Stimulated activated CD8-positive, alpha-beta memory T cell treated with anti-CD3 and anti-CD28 coated beads, Interleukin-12 subunit alpha, Interleukin-12 subunit beta, amount 100 ng/mL, for 24 hours (primary cell): Measurements from ENCODE around the gene SLC51A.
"Not testable (repeated sequence)": the region's sequence is repeated elsewhere in the genome, so short reads cannot be mapped to it uniquely, and the experiment has no call there.

Source experiments
- DNase-seq: peaks from one replicate; pipeline ENCODE4 v3.0.0-alpha.2; 2020; ENCODE audit errors: extremely low read depth

The SLC51A gene

GRCh38 chr3:196216089-196216564, at the start of gene SLC51A:
Gene SLC51A, plus strand, starts transcription at chr3:196216534. Its CDS starts 179 bp downstream, at chr3:196216713.
- DNase-seq = no peak

- no peak for DNase-seq
Measured at GRCh38 chr3:196166741-196167140, 49.6 kb upstream of the SLC51A start.

GRCh38 chr3:196168808-196169391, 47.4 kb upstream of the SLC51A start:
- DNase-seq = no peak

DNA sequence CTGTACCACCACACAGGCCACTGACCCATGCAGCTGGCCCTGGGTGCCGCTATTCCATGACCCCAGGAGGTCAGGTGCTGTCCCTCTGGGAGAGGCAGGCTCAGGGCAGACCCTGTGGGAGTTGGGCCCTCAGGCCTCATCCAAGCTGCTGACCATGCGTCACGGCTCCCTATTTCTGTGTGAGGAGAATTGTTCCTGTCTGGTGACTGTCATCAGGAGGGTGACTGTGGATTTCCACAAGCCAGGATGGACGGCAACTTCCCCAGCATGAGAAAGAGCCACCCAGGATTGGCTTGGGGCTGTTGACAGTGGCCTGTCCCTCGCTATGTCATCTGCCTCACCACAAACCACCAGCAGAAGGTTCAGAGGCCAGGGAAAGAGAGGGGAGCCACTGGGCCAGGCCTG, 46.5 kb upstream of the SLC51A start:
- DNase-seq = no peak

GRCh38 chr3:196170296-196170695, 46.0 kb upstream of the SLC51A start:
- DNase-seq = not testable (repeated sequence)

GRCh38 chr3:196174652-196175051, 41.7 kb upstream of the SLC51A start:
- no peak for DNase-seq

DNA sequence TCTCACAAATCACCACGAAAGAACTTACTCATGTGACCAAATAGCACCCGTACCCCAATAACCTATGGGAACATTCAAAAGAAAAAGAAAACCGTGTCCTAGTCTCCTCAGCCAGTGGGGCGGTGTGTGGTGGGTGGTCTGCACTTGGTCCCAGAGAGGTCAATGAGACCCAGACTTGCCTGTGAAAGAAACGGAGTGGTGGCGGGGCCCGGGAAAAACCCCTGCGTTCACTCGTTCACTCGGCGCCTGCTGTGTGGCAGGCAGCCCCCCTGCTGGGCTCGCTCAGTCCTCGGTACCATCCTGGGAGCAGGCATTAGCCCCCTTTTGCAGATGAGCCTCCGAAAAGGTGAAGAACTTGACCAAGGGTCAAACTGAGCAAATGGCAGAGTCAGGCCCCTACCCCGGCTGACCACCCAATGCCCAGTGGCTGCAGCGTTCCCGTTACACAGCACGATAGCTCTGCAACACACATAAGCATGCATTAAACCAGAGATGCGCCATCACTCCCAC, 41.2 kb upstream of the SLC51A start:
- DNase-seq = no peak

DNA sequence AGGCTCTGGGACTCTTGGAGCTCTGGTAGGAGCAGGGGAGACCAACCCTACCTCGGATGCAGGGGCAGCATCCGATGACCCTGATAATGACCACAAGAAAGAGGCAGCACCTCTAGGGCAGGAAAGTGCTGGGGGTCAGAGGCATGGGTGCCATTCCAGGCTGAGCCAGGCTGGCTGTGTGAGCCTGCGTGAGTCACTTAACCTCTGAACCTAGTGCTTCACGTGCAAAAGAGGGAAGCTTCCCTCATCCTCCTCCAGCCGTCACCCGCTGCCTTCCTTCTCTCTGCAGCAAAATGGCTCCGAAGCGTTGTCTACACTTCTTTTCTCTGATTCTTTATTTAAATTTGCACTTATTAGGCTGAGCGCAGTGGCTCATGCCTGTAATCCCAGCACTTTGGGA, 40.6 kb upstream of the SLC51A start:
- DNase-seq = no peak

DNA sequence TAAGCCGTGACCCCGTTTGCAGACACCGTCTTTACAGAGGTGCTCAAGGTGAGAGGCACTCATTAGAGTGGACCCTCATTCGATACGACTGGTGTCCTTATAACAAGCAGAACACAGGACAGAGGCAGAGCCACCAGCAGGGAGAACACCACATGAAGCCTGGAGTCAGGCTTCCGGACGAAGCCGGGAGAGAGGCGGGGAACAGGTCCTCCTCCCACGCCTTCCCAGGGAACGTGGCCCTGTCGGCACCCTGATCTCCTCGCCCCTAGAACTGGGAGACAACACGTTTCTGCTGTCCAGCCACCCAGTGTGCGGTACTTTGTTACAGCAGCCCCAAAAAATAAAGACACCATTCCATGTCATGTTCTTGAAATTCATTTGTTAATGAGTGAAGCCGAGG, 38.8 kb upstream of the SLC51A start:
- DNase-seq = no peak

DNA sequence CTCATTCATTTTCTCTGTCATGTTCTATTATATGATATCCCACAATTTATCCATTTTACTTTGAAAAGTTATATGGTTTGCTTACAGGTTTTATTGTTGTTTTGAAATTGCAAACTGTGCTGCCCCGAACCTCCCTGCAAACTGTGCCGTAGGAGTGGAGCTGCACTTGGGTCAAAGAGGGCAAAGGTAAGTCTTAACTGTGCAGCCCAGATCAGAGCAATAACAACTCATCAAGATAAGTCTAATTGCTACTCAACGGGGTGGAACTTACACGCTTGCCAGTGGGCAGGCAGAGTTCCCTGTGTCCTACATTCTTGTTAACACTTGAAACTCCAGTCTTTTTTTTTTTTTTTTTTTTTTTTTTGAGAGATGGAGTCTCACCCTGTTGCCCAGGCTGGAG, 38.4 kb upstream of the SLC51A start:
- no peak for DNase-seq

- DNase-seq = no peak
Measured at GRCh38 chr3:196178993-196179379, 37.3 kb upstream of the SLC51A start.

DNA sequence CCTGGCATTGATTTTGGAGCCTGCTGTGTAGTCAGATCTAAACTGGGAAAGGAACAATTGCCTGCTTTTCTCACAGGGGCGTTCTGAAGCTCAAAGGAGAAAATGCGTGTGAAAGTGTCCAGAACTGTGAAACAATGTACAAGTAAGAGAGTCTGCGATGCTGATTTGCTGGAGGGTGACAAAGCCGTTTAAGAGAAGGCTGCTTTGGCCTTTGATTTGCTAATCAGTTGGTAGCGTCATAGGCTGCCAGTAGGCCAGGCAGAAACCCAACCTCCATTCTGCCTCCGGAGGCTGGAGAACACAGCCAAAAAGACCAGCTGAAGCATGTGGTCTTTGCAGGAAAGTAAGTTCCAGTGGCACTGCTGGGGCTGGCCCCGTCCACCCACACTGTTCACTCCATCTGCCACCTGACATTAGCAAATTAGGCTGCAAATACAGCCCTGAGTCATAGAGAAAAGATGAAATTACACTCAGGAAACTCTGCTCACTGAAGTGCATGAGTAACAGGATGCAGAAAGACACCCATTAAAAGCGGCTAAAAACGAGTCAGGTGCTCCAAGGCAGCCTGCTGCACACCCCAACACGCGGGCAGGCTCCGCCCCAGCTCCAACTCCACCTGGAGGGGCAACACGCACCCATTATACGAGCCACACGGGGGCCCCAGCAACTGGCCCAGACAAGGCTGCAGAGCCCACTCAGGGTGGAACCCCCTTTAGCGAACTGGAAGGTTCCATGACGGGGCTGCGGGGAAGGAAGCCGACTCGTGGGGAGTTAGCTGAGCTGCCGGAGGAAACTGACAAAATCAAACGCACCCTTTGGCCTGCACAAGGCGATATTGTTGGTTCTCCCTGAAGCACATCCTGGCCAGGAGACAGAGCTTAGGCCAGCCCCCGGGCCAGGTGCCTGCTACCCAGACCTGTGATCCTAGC, 36.7 kb upstream of the SLC51A start:
- DNase-seq = peak; percentile 68

DNA sequence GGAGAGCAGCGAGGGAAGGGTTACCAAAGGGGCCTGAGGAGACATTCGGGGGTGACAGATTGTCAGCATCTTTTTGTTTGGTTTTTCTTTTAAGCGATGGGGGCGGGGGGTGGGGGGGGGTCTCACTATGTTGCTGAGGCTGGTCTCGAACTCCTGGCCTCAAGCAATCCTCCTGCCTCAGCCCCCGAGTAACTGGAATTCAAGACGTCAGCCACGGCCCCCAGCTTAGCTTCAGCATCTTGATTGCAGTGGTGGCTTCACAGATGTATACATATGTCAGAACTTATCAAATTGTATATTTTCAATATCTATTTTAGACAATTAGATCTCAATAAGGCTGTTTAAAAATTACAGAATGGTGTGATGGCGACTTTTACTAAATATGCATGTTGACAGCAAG, 36.0 kb upstream of the SLC51A start:
- DNase-seq = no peak

GRCh38 chr3:196181127-196181546, 35.2 kb upstream of the SLC51A start:
- no peak for DNase-seq

DNA sequence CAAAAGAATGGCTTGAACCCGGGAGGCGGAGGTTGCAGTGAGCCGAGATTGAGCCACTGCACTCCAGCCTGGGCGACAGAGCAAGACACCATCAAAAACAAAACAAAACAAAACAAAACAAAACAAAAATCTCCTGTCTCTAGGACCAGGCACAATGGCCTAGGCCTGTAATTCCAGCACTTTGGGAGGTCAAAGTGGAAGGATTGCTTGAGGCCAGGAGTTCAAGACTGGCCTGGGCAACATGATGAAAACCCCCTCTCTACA, 32.2 kb upstream of the SLC51A start:
- not testable (repeated sequence) for DNase-seq

DNA sequence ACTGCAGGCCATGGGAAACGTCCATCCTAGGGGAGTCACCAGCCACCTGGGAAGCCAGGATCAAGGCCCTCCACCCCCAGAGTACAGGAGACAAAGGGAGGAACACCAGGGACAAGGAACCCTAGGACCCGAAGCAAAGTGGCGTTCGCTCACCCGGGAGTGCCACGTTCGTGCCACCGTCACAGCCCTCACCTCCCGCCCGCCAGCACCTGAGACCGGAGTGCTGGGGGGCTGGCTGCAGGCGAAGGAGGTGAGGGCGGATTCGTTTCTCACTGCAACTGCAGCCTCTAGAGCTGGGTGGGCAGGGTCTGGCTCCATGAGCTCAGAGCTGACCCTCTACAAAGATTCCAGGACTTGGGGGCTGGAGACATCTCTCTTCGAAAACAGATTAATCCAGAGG, 31.5 kb upstream of the SLC51A start:
- no peak for DNase-seq

- DNase-seq = no peak
Measured at GRCh38 chr3:196186651-196187573, 29.4 kb upstream of the SLC51A start.

DNA sequence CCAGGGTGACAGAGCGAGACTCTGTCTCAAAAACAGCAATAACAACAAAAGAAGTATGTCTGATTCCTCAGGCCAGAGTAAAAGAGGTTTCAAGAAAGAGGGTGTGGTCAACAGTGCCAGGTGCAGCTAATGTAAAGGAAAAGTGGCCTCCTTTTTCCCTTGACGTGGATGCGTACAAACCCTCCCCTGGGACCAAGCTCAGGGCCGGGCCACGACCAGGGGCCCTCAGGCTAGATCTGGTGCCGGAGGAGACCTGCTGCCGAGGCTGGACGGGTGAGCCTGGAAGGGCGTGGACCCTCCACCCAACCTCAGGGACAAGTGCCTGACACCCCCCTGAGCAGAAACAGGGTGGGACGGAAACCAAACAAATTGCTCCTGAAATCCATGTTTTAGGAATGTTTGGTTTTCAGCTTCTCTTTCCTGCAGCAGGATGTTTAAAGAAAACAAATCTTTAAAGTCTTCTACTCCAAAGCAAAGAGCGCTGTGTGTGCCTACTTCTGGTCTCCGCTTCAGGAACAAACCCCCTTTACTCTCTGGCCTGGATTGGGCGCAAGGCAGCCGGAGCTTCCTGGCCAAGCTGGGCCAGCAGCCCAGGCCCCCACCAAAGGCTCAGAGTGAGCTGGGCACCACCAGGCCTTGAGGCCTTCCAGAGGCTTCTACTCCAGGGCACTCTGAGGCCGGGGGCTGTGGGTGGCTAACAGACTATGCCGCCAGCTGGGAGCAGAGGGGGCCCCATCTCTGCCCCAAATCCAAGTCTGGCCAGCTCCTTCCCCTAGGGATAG, 26.6 kb upstream of the SLC51A start:
- DNase-seq = no peak

DNA sequence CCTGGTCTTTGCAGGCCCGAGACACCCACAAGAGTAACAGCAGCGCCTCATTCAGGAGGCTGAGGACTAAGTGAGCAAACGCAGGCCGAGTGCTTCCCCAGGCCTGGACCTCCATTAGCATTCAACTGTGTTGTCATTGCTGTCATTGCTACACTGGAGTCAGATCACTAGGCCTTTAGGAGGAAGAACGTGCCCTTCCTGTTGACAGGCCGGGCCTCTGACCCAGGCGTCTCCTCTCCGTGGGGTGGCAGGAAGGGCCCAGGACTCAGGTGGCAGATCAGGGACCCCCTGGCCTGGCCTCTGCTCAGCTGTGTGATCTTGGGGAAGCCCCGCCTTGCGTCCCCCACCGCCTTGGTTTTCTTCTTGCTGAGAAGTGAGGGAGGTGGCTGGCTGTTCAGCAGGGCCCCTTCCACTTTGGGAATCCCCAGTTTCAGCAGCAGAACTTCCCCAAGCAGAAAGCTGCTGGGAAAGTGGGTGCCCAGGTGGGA, 24.3 kb upstream of the SLC51A start:
- DNase-seq = no peak

DNA sequence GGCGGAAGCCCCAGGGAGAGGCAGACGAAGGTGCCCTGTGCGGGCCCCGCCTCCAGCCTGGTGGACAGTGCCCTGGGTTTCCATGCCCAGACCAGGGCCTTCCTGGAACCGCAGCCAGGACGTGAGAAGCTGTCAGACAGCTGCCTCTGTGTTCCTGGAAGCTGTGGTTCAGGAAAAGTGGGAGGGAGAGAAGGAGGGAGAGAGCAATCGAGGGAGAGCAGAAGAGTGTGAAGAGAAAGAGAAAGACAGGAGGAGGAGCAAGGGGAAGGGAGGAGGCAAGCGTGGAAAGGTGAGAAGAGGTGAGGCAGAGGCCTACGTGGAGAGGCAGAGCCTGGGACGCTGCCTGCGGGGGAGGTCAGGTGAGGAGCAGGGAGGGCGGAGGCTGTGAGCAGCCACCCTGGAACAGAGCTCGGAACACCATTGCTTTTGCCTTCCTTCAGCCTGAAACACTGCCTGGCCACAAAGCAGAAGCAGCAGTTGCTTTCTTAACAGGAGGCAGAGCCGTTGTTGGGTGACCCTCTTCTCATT, 23.7 kb upstream of the SLC51A start:
- no peak for DNase-seq
